Liver (tissue), 3 donors: ENCODE data around the gene C9orf85.

ENCODE experiments used
- FOXA1 ChIP-seq: IDR thresholded peaks from 2 replicates; pipeline ENCODE4 v1.6.1; 2016; ENCODE audit warnings: antibody characterized with exemption
- FOXA2 ChIP-seq: IDR thresholded peaks from 2 replicates; pipeline ENCODE4 v1.6.1; 2016; ENCODE audit warnings: antibody characterized with exemption
- HNF4A ChIP-seq, 2 donors: conservative IDR thresholded peaks; 2 replicates each; pipeline ENCODE4 v1.6.1; 2016; ENCODE audit warnings: antibody characterized with exemption in 2 of 2, mild to moderate bottlenecking in 2 of 2
- HNF4G ChIP-seq: IDR thresholded peaks from 2 replicates; pipeline ENCODE4 v1.6.1; 2016; ENCODE audit warnings: antibody characterized with exemption
- JUND ChIP-seq, 2 donors: IDR thresholded peaks; 2 replicates each; pipeline ENCODE4 v1.6.1; 2016; ENCODE audit warnings: antibody characterized with exemption in 2 of 2
- NR2F2 ChIP-seq: IDR thresholded peaks from 2 replicates; pipeline ENCODE4 v1.6.1; 2016; ENCODE audit warnings: antibody characterized with exemption
- RAD21 ChIP-seq, 2 donors: IDR thresholded peaks; 2 replicates each; pipeline ENCODE4 v1.6.1; 2016; ENCODE audit warnings: antibody characterized with exemption in 2 of 2, mild to moderate bottlenecking in 2 of 2
- SP1 ChIP-seq: IDR thresholded peaks from 2 replicates; pipeline ENCODE4 v1.6.1; 2018; ENCODE audit warnings: antibody characterized with exemption, mild to moderate bottlenecking
- TAF1 ChIP-seq: conservative IDR thresholded peaks from 2 replicates; pipeline ENCODE4 v1.6.1; 2016; ENCODE audit warnings: antibody characterized with exemption, mild to moderate bottlenecking
- TF ChIP-seq, protein P1 (sequence below): fragments of 150-350 bp; IDR thresholded peaks from 2 replicates; pipeline ENCODE4 v1.5.1; 2017; ENCODE audit warnings: improper control_type of control experiment, low read depth, low read length; ENCODE audit not compliant: missing input control
- TF ChIP-seq, protein P2 (sequence below): IDR thresholded peaks from 2 replicates; pipeline ENCODE4 v1.6.1; 2016; ENCODE audit warnings: antibody characterized with exemption
- TF ChIP-seq, protein P3 (sequence below): IDR thresholded peaks from 2 replicates; pipeline ENCODE4 v1.6.1; 2016; ENCODE audit warnings: antibody characterized with exemption
- TF ChIP-seq, protein P4 (sequence below): IDR thresholded peaks from 2 replicates; pipeline ENCODE4 v1.6.1; 2016; ENCODE audit warnings: antibody characterized with exemption
- donor health status: healthy.
- donor health status: healthy.

DNA sequence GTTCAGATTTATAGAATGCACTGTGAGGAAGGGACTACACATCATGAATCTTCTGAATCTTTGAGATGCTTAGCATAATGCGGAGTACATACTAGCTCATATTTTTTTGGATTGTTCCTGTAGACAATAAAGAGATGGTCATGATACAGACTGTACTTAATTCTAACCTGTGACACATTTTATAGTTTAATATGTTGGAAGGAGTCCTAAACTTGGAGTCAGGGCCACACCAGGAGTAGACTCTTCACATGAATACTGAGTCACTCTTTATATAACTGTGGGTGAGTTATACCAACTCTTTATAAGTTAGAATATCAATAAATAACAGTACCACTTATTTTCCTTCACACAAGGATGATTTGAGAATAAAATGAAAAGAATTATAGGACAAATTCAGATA is 16.9 kb downstream of the C9orf85 start:
- TF ChIP-seq, protein P1, sequence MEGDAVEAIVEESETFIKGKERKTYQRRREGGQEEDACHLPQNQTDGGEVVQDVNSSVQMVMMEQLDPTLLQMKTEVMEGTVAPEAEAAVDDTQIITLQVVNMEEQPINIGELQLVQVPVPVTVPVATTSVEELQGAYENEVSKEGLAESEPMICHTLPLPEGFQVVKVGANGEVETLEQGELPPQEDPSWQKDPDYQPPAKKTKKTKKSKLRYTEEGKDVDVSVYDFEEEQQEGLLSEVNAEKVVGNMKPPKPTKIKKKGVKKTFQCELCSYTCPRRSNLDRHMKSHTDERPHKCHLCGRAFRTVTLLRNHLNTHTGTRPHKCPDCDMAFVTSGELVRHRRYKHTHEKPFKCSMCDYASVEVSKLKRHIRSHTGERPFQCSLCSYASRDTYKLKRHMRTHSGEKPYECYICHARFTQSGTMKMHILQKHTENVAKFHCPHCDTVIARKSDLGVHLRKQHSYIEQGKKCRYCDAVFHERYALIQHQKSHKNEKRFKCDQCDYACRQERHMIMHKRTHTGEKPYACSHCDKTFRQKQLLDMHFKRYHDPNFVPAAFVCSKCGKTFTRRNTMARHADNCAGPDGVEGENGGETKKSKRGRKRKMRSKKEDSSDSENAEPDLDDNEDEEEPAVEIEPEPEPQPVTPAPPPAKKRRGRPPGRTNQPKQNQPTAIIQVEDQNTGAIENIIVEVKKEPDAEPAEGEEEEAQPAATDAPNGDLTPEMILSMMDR = no peak
- TF ChIP-seq HNF4A (conservative IDR thresholded peaks at IDR 0.05) (no peak), RAD21 (IDR thresholded peaks at IDR 0.05) (no peak), SP1 (no peak), FOXA1 (no peak), NR2F2 (no peak), JUND (IDR thresholded peaks at IDR 0.05) (no peak), TAF1 (no peak), FOXA2 (no peak), HNF4G (no peak)
- TF ChIP-seq, protein P2, sequence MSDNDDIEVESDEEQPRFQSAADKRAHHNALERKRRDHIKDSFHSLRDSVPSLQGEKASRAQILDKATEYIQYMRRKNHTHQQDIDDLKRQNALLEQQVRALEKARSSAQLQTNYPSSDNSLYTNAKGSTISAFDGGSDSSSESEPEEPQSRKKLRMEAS = no peak
- TF ChIP-seq, protein P3, sequence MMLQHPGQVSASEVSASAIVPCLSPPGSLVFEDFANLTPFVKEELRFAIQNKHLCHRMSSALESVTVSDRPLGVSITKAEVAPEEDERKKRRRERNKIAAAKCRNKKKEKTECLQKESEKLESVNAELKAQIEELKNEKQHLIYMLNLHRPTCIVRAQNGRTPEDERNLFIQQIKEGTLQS = no peak
- TF ChIP-seq, protein P4, sequence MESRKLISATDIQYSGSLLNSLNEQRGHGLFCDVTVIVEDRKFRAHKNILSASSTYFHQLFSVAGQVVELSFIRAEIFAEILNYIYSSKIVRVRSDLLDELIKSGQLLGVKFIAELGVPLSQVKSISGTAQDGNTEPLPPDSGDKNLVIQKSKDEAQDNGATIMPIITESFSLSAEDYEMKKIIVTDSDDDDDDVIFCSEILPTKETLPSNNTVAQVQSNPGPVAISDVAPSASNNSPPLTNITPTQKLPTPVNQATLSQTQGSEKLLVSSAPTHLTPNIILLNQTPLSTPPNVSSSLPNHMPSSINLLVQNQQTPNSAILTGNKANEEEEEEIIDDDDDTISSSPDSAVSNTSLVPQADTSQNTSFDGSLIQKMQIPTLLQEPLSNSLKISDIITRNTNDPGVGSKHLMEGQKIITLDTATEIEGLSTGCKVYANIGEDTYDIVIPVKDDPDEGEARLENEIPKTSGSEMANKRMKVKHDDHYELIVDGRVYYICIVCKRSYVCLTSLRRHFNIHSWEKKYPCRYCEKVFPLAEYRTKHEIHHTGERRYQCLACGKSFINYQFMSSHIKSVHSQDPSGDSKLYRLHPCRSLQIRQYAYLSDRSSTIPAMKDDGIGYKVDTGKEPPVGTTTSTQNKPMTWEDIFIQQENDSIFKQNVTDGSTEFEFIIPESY = no peak
